DOHH2 (cell line): ENCODE results near the gene RBM38.

Source experiments
- H3F3A ChIP-seq: fragments of 200-600 bp; sonication (generic), shearing (Covaris generic); 2 replicates; pipeline ENCODE4 v1.6.0; 2016; ENCODE audit warnings: antibody characterized with exemption, mild to moderate bottlenecking; ENCODE audit not compliant: control insufficient read depth, insufficient read depth
- H3K27ac ChIP-seq: fragments of 200-600 bp; sonication (generic); 2 replicates; pipeline ENCODE4 v1.5.1; 2014; ENCODE audit warnings: low read depth, mild to moderate bottlenecking, low read length, moderate library complexity
- H3K27me3 ChIP-seq: fragments of 200-600 bp; sonication (generic); 2 replicates; pipeline ENCODE4 v1.6.1; 2014; ENCODE audit warnings: mild to moderate bottlenecking, low read length, mixed read lengths; ENCODE audit not compliant: control insufficient read depth
- H3K36me3 ChIP-seq: fragments of 200-600 bp; sonication (generic); 2 replicates; pipeline ENCODE4 v1.6.1; 2014; ENCODE audit warnings: mild to moderate bottlenecking, low read length, moderate library complexity, mixed read lengths; ENCODE audit not compliant: control insufficient read depth
- H3K4me1 ChIP-seq: fragments of 200-600 bp; sonication (generic); 2 replicates; pipeline ENCODE4 v1.6.1; 2014; ENCODE audit warnings: mild to moderate bottlenecking, low read length, mixed read lengths; ENCODE audit not compliant: control insufficient read depth
- H3K4me2 ChIP-seq: fragments of 200-600 bp; sonication (generic); 2 replicates; pipeline ENCODE4 v1.6.0; 2014; ENCODE audit warnings: mild to moderate bottlenecking, low read length, moderate library complexity
- H3K4me3 ChIP-seq: fragments of 200-600 bp; sonication (generic); 2 replicates; pipeline ENCODE4 v1.5.1; 2014; ENCODE audit warnings: mild to moderate bottlenecking, low read length, mixed read lengths
- H3K79me2 ChIP-seq: fragments of 200-600 bp; sonication (generic); 2 replicates; pipeline ENCODE4 v1.6.1; 2014; ENCODE audit warnings: mild to moderate bottlenecking, low read length, mixed read lengths; ENCODE audit not compliant: control insufficient read depth
- H3K9me2 ChIP-seq: fragments of 200-600 bp; sonication (generic); replicated peaks from 2 replicates; pipeline ENCODE4 v1.6.1; 2014; ENCODE audit warnings: mild to moderate bottlenecking, low read length, mixed read lengths; ENCODE audit not compliant: control insufficient read depth
- H3K9me3 ChIP-seq: fragments of 200-600 bp; sonication (generic); 2 replicates; pipeline ENCODE4 v1.6.1; 2014; ENCODE audit warnings: antibody characterized with exemption, low read length, mixed read lengths; ENCODE audit not compliant: control insufficient read depth, insufficient read depth
- H4K20me1 ChIP-seq: fragments of 200-600 bp; sonication (generic); 2 replicates; pipeline ENCODE4 v1.6.0; 2014; ENCODE audit warnings: low read depth, mild to moderate bottlenecking, antibody characterized with exemption, low read length, moderate library complexity; ENCODE audit not compliant: control insufficient read depth, insufficient read depth
- CTCF ChIP-seq: fragments of 200-600 bp; sonication (generic); IDR thresholded peaks from one replicate; pipeline ENCODE4 v1.5.1; 2014; ENCODE audit warnings: antibody characterized with exemption, mild to moderate bottlenecking, low read depth, low read length; ENCODE audit not compliant: poor library complexity, severe bottlenecking
- EZH2phosphoT487 ChIP-seq: fragments of 200-600 bp; sonication (generic); IDR thresholded peaks from 2 replicates; pipeline ENCODE4 v1.6.1; 2017; ENCODE audit warnings: borderline replicate concordance, mild to moderate bottlenecking, antibody characterized with exemption, low read length, moderate library complexity, mixed read lengths

RBM38 gene

GRCh38 chr20:57399587-57400155, 8.5 kb downstream of the RBM38 start:
- peak overlapping the region; percentile 95 for H3K27ac ChIP-seq
- H3K79me2 ChIP-seq, result peaks cover 94% of the 10 kb centered on the region
- H3K9me2 ChIP-seq, result no peaks in the 10 kb centered on the region
- H3K9me3 ChIP-seq, result no peaks in the 10 kb centered on the region
- peaks cover 37% of the 10 kb centered on the region for H4K20me1 ChIP-seq
- H3K4me2 ChIP-seq, result peak overlapping the region; percentile 88
- no peaks in the 10 kb centered on the region for H3K27me3 ChIP-seq
- H3F3A ChIP-seq, result peaks cover 32% of the 10 kb centered on the region
- peaks cover 95% of the 10 kb centered on the region for H3K36me3 ChIP-seq
- TF ChIP-seq CTCF (no peak), EZH2phosphoT487 (no peak)
- peak overlapping the region; percentile 95 for H3K4me3 ChIP-seq
- H3K4me1 ChIP-seq, result peaks cover 69% of the 10 kb centered on the region

GRCh38 chr20:57400231-57400701, 9.1 kb downstream of the RBM38 start:
- Histone ChIP-seq H3K79me2 (peaks cover 94% of the 10 kb centered on the region), H3F3A (peaks cover 27% of the 10 kb centered on the region), H3K4me1 (peaks cover 63% of the 10 kb centered on the region), H3K36me3 (peaks cover 95% of the 10 kb centered on the region), H3K9me3 (no peaks in the 10 kb centered on the region), H3K4me2 (peak overlapping the region; percentile 88), H3K27me3 (no peaks in the 10 kb centered on the region), H3K27ac (peak overlapping the region; percentile 95), H3K9me2 (no peaks in the 10 kb centered on the region), H3K4me3 (peak overlapping the region; percentile 95), H4K20me1 (peaks cover 39% of the 10 kb centered on the region)
- TF ChIP-seq EZH2phosphoT487 (no peak), CTCF (peak; percentile 53)

GRCh38 chr20:57400821-57401564, 9.8 kb downstream of the RBM38 start:
- Histone ChIP-seq H3K9me3 (no peaks in the 10 kb centered on the region), H3K4me1 (peaks cover 55% of the 10 kb centered on the region), H3K36me3 (peaks cover 95% of the 10 kb centered on the region), H4K20me1 (peaks cover 42% of the 10 kb centered on the region), H3K27ac (peak overlapping the region; percentile 95), H3K79me2 (peaks cover 91% of the 10 kb centered on the region), H3K4me2 (peak overlapping the region; percentile 88), H3K4me3 (peak overlapping the region; percentile 95), H3F3A (peaks cover 21% of the 10 kb centered on the region), H3K9me2 (no peaks in the 10 kb centered on the region), H3K27me3 (no peaks in the 10 kb centered on the region)
- TF ChIP-seq CTCF (no peak), EZH2phosphoT487 (no peak)
